Peyer's patch (tissue), 4 donors: ENCODE measurements around the gene FAM118B.
A peak's percentile ranks its signal among the peaks of the same experiment; 100 is the strongest.

Experiments used
- CTCF ChIP-seq, 6 experiments: fragments of 450-650 bp in 4 of 6; fragments of 200-600 bp in 2 of 6; sonication (generic) in 1 of 6; IDR thresholded peaks; one replicate each; pipeline ENCODE4 v1.5.1; 2017 to 2019; ENCODE audit warnings: antibody characterized with exemption in 6 of 6, mild to moderate bottlenecking in 3 of 6, moderate library complexity in 1 of 6
- POLR2A ChIP-seq, 2 donors: fragments of 450-650 bp; IDR thresholded peaks; one replicate each; pipeline ENCODE4 v1.5.1; 2017; ENCODE audit warnings: antibody characterized with exemption in 2 of 2, mild to moderate bottlenecking in 2 of 2, moderate library complexity in 2 of 2

GRCh38 chr11:126194121-126194543, 17.4 kb upstream of the FAM118B start:
- TF ChIP-seq CTCF (IDR thresholded peaks at IDR 0.05) (peak in 5 of 6 experiments; percentile 44 to 91 (median 85)), POLR2A (IDR thresholded peaks at IDR 0.05) (no peak)
